HuH-7 (cell line): Measurements from ENCODE around the gene MASP1.
A peak's percentile ranks its signal among the peaks of the same experiment; 100 is the strongest.
"Not testable (repeated sequence)": the region's sequence is repeated elsewhere in the genome, so short reads cannot be mapped to it uniquely, and the experiment has no call there.

Source experiments
- DNase-seq: peaks from one replicate; pipeline ENCODE4 v3.0.0; 2011; ENCODE audit warnings: low spot score

Gene MASP1

DNA sequence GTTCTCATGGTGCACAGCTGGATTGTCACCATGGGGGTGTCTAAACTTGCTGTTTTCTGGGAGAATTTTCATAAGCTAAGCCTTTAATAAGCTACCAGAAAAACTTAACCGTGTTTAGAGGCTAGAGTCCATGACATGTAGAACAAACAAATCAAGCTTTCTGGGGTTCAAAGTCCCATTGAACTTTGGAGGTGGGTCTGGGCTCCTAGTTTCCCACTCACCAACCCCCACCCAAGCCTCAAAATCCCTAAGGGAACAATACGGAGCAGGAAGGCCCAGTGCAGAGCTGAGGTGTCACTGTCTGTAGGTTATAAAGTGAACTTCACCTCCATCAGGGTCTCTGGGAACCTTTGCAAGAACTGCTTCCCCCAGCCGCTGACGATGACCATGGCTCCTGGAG, 68.7 kb downstream of the MASP1 start:
- peak; percentile 23 for DNase-seq

DNA sequence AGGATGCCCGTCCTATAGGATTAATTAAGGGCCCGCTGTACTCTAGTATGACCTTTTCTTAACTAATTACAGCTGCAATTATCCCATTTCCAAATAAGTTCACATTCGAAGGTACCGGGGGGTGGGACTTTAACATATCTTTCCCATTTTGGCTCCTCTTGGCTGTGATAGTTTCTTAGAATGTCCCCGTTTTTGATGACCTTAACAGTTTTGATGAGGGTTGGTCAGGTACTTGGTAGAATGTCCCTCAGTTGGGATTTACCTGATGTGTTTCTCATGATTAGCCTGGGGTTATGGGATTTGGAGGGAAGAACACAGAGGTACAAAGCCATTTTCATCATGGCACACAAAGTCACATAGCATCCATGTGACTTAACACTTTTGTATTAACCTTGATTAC, 76.1 kb downstream of the MASP1 start:
- DNase-seq, result no peak

- no peak for DNase-seq
Observed at GRCh38 chr3:187213616-187214015, 77.9 kb downstream of the MASP1 start.

GRCh38 chr3:187212705-187213104, 78.8 kb downstream of the MASP1 start:
- DNase-seq, result no peak

- no peak for DNase-seq
Observed at GRCh38 chr3:187212196-187212545, 79.4 kb downstream of the MASP1 start.

- no peak for DNase-seq
Observed at GRCh38 chr3:187211532-187212195, 79.9 kb downstream of the MASP1 start.

DNA sequence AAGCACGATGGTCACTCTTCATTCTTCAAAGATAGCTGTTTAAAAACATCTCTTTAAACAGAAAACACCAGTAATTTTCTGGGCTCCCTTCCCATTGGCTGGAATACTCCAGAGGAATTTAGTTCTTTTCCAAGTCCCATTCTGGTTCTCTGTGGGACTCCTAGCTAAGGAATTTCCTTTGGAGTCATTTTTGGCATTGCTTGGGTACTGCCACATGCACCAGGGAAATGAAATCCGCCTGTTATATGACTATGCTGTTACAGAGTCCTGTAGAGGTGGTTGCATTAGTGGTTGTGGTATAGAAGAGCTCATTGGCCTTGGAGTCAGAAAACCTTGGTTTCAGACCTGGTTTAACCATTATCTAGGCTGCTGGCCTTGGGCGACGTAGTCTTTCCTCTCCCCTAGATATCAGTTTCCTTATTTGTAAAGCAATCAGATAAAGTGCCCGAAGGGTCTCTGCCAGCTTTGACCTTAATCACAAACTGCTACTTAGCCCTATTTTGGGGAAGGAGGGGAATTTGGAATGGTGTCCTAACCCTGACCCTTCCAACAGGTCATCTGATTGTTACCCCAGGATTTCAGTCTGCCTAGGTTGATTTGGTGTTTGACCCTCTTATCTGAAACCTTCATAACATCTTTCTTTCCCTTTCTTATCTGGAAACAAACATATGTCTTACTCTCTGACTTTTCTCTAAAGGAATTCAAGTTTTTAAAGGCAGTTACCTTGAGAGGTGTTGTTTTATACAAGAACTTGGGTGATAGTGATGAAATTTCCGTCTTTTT, 80.8 kb downstream of the MASP1 start:
- DNase-seq, result peak; percentile 36

DNA sequence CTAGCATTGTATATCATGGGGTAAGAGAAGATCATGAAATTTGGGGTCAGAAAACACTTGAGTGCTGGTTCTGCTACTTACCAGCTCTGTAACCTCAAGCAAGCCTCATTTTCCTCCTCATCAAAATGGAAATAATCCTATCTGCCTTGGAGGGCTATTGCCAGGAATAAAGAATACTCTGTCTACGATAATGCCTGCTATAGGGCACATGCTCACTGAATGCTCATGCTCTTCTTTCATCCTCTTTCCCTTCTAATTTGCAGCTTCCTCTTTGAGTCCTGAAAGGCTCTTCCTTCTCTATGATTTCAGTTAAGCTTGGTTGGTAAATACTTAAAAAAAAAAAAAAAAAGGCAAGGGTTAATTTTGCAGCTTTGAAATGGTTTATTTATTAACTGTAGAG, 81.4 kb downstream of the MASP1 start:
- no peak for DNase-seq

DNA sequence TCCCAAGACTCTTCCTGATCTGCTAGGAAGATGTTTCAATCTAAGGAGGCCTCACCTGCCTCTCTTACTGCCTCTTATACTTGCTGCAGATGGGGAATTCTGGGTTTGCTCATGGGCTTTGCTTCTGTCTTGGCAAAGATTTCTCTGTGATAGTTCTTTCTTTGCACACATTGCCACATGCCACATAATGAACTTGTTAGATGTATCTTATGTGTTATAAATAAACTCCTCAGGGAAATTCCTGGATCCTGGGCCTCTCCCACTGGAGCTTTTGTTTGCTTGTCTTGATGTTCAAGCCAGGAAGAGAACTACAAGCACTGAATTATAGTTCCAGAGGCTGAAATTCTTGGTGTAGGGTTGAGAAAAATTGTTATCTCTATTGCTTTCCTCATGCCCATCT, 82.0 kb downstream of the MASP1 start:
- no peak for DNase-seq

- DNase-seq, result no peak
Observed at GRCh38 chr3:187208159-187208558, 83.4 kb downstream of the MASP1 start.

- no peak for DNase-seq
Observed at GRCh38 chr3:187207624-187208023, 83.9 kb downstream of the MASP1 start.

GRCh38 chr3:187207062-187207461, 84.5 kb downstream of the MASP1 start:
- DNase-seq, result no peak

- no peak for DNase-seq
Observed at GRCh38 chr3:187205683-187206082, 85.9 kb downstream of the MASP1 start.

- not testable (repeated sequence) for DNase-seq
Observed at GRCh38 chr3:187199463-187200050, 92.0 kb downstream of the MASP1 start.

- no peak for DNase-seq
Observed at GRCh38 chr3:187198490-187198889, 93.0 kb downstream of the MASP1 start.

DNA sequence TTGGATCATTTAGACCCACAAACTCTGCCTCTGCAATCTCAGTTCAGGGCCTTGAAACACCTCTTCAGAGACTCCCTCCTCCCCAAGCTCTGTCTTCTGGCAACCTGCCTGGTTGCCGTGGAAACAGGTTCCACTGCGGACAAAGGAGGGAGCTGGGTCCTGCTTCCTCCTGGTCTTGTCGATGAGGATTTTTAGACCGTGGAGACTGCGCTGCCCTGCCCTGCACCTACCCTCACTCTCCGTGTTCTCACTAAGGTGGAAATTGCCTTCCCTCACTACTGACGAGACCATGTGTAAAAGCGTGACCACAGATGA, 94.2 kb downstream of the MASP1 start, which contains the start of gene RTP1:
Gene RTP1, plus strand, starts transcription at position 152 of the 315 bp plus-strand sequence. Its CDS starts 30 bp downstream, at position 182.
- DNase-seq, result no peak

- no peak for DNase-seq
Observed at GRCh38 chr3:187196573-187197334, 94.8 kb downstream of the MASP1 start.

DNA sequence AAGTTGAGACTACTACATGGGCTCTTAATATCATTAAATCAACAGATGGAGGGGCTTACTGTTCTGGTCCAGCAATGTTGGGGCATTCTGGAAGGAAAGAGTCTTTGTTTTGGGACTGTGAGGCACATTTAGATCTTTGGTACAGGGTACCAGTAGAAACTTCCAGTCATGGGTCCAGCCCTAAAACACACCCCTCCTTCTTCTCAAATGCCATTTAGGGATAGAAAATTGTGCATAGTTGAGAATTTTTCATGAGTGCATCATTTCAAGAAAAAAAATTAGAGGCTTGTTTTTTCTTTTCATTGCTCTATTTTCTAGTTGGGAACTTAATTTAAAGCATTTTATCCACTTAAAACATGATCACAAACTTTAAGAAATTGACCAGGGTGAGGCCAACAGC, 98.4 kb downstream of the MASP1 start:
- no peak for DNase-seq

DNA sequence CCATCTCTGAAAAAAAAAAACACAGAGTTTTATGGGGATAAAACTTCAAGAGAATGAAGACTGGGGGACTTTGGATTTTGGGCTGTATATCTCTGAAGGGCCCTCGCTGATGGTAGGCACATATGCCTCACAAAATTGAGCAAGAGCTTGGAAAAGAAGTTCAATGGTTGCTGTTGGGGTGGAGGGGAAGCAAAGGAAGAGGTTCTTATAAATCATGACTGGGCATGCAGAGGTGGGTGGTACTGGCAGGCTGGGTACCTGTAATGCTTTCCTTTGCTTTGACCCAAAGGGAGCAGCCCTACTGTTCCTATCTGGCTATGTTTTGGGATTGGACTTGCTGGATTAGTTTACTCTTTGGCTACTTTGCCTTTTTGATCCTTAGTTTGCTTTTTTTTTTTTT, 100.3 kb downstream of the MASP1 start:
- no peak for DNase-seq

GRCh38 chr3:187188931-187189330, 102.6 kb downstream of the MASP1 start:
- DNase-seq, result no peak

GRCh38 chr3:187186801-187187421, 104.6 kb downstream of the MASP1 start:
- no peak for DNase-seq

DNA sequence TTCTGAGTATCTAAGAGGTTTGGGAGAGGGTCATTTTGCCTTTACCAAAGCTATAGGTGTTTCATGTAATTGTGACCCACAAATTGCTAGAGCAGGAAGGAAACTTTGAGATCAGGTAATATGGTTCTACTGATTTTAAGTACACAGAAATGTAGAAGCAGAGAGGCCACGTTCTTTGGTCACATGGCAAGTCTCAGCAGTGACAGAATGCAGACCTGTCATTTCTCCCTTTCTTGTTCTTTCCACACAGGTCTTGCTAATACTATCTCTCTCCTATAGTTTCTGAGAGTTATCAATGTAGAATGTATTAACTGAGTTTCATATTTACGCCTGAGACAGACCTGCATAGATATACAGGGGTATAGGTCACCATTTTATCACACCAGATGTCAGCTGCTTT, 105.2 kb downstream of the MASP1 start:
- no peak for DNase-seq
